HL-60/S4 treated with phorbol 12-myristate 13-acetate at 8.2 ng/mL for 4 days and 3 days (cell line): ENCODE measurements around the gene CTNND2.

Experiments
- in situ Hi-C: fragments of 300-500 bp; cut with MboI; formaldehyde crosslinking; loops from 2 replicates; pipeline ENCODE4 v1.15.0; 2022; ENCODE audit warnings: low sequenced_read_pairs

Gene CTNND2, protein sequence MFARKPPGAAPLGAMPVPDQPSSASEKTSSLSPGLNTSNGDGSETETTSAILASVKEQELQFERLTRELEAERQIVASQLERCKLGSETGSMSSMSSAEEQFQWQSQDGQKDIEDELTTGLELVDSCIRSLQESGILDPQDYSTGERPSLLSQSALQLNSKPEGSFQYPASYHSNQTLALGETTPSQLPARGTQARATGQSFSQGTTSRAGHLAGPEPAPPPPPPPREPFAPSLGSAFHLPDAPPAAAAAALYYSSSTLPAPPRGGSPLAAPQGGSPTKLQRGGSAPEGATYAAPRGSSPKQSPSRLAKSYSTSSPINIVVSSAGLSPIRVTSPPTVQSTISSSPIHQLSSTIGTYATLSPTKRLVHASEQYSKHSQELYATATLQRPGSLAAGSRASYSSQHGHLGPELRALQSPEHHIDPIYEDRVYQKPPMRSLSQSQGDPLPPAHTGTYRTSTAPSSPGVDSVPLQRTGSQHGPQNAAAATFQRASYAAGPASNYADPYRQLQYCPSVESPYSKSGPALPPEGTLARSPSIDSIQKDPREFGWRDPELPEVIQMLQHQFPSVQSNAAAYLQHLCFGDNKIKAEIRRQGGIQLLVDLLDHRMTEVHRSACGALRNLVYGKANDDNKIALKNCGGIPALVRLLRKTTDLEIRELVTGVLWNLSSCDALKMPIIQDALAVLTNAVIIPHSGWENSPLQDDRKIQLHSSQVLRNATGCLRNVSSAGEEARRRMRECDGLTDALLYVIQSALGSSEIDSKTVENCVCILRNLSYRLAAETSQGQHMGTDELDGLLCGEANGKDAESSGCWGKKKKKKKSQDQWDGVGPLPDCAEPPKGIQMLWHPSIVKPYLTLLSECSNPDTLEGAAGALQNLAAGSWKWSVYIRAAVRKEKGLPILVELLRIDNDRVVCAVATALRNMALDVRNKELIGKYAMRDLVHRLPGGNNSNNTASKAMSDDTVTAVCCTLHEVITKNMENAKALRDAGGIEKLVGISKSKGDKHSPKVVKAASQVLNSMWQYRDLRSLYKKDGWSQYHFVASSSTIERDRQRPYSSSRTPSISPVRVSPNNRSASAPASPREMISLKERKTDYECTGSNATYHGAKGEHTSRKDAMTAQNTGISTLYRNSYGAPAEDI (N-terminal part only)

DNA sequence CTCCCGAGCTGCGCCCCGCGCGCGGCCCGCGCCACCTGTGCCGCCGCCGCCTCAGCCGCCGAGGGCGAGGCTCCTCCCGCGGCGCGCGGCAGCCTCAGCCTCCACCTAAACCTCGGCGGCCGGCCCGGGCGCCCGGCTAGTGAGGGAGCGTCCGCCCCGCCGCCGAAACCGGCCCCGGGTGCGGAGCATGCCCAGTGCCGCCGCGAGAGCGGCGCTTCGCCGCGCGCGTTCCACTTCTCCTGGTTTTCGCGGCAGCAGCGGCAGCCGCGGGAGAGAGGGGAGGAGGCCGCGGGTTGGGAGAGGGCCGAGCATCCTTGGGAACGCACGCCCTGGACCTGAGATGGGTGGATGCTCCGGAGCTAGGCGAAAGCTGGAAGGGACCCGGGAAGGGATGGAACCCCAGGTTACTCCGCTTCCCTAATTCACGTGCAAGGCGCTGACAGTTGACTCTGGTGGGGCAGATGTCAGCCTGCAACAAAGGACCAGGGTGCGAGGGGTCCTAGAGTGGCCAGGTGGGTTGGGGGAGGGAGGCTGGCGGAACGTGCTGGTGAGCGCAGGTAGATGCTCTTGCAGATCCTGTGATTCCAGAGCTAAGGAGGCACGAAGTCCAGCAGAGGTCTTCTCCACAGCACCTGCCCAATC is at the start of gene CTNND2:
Gene CTNND2 (minus strand): TSS at position 182 of the 642 bp plus-strand sequence. CDS start 593 bp downstream, outside the sequence.
- in situ Hi-C loops, result no loop called here

DNA sequence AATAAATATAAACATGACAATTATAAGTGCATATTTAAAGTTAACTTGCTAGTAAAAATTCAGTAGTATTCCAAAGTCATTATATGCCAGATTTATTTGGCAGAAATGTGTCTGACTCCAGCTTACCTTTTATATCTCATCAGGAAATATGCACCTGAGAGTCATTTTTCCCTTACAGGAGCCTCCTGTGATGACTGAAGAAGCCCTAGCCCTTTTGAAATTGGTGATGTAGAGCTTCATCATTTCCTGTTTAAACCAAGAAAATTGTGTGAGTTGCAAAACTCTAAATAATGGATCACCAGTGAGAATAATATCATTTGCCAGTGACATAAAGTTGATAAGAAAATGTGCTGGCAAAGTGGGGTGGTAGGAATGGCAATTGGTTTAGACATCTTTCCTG is 42.1 kb upstream of the CTNND2 start:
- in situ Hi-C loops, result no loop called here

DNA sequence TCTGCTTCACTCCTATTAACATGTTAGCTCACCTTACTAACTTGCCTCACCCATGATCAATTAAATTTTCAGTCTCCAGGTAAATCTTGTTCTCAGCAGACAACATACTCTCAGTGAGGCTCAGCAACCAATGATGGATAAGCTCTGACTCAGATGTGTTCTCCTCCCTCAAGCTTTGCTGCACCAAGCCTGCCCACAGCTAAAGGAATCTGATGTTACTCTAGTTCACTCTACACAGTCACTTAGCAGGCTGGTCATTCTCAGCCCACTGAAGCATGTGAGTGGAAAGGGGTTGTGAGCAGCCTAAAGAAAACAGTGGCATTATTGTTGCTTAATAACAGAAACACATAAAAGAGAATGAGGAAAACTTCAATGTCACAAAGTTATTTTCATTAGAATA is 37.3 kb upstream of the CTNND2 start:
- in situ Hi-C loops, result no loop called here

DNA sequence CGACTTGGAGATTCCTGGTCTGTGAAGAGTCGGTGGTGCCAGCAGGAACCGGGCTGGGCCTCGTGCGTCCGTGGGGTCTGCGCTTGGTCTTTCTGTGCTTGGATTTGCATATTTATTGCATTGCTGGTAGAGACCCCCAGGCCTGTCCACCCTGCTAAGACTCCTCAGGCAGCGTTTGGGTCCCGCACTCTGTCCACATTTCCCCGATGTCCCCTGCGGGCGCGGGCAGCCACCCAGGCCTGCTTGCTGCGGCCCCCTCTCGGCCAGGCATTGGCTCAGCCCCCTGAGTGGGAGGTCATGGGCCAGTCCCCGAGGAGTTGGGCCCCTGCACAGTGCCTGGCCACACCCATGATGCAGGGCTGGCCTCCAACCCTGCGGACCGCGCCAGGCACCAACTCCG is 27.4 kb upstream of the CTNND2 start:
- in situ Hi-C loops, result no loop called here

DNA sequence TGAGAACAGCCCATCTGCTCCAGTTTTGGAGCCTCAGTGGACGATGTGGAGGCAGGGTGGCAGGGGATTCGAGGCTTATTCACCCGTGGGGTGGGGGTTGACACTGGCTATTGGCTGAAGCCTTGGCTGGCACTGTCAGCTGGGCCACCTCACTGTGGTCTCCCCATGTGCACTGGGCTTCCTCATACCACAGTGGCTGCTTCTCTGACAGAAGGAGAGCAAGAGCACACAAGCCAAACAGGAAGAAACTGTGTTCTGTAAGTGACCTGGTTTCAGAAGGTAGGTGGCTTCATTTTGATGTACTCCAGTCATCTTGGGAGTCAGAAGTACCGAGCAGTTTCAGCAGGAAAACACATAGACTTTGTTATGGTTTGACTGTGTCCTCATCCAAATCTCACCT is 24.7 kb upstream of the CTNND2 start:
- in situ Hi-C loops, result no loop called here

DNA sequence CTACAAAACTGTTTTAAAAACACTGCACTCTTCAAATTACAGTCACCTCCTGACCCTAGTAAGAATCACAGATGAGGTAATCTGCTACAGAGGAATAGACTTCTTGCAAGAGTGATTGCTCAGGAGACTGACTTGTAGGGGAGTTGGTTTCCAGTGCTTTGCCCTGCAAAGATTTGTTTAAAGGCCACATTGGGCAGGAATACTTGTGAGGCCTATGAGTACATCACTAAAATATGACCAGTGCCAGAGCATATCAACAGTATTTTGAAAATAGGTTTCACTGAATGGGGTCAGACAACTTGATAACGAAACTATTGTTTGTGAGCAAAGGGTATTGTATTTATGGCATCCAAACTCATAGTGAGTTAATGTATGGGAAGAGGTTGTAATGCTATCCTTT is 21.5 kb upstream of the CTNND2 start:
- in situ Hi-C loops, result no loop called here

DNA sequence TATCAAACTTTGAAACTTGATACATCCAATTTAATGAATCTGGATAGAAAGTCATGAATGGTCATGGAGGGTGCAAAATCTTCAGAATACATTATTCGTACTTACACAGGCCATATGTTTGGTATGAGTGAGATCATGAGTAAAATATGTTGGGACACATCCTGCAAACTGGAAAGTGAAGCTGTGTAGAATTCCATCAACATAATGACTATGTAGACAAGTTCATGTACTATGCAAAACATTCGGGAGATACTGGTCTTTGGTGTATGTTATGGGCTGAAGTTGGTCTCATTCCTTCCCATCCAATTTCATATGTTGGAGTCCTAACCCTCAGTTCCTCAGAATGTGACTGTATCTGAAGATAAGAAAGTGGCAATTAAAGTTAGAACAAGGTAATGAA is 18.1 kb upstream of the CTNND2 start:
- in situ Hi-C loops, result no loop called here

DNA sequence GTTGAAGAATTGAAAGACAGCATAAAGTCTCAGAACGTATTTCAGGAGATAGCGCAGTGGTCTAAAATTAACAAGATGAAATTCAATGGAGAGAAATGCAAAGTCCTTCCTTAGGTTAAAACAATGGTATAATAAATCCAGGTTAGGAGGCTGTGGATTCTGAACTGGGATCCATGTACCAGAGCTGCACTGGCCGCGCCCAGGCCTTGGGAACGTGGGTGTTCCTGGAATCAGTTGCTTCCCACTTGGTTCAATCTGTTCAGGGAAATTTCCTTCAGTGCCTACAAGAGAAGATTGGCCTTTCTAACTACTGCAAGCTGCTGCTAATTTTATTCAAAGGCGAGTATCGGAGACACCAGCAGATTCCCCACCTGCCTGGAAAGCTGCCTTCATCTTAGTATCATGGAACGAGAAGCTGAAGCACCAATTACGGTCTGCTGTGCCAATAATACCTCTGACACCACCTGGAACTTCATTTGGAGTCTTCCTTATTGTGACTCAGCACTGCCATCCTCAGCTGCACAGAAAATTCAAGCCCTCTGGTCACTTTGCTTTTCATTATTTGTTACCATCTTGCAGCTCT is 14.3 kb upstream of the CTNND2 start:
- in situ Hi-C loops, result no loop called here

DNA sequence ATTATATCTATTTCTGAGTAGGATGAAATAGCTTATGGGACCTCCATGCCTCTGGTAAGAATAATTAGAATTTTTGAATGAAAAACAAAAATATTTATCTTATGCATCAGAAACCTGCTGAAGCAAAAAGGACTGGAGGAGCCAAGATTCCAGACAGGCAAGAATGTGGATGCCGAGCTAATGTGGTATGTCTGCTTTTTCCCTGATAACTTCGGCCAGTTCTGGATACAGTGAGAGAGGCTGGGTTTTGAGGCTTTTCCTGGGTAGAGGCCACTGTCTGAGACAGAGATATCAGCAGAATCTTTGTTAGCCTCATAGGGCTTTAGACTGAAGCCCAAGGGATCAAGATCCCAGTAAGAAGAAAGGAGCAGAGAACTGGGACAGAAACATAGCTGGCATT is 5.2 kb upstream of the CTNND2 start:
- in situ Hi-C loops, result no loop called here

DNA sequence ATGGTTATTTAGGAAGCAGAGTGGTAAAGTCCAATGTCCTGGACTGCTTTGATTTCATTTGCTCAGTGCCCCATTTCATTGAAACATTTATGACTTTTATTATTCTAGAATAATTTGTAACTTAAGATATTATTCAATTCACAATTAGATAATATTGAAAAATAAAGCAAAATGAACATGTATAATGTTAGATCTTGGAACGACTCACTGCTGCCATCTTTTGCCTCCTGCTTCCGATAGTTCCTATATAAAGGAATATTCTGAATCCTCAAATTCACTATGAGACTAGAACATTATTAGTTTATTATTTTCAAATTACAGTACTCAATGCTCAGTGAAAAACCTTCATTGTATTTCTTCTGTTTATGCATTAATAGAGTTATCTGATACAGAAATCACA is 2.3 kb upstream of the CTNND2 start:
- in situ Hi-C loops, result no loop called here

DNA sequence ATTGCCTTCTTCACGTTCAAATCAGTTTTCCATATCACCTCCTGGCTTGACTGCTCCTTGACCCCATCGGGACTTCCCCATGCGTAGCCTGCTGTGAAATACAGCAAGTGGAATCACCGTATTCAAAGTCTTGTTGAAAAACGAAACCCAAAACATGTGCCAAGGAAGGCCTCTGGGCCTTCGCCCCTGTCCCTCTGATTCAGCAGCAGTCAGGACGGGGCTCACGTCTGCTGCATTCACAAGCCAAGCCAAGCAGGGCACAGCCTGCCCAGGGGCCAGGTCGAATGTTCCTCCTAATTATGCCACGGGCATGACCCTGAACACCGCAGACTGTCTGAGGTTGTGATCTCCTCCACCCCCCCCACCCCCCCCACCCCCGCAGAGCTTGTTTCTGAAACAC is 960 bp upstream of the CTNND2 start:
- in situ Hi-C loops, result no loop called here

DNA sequence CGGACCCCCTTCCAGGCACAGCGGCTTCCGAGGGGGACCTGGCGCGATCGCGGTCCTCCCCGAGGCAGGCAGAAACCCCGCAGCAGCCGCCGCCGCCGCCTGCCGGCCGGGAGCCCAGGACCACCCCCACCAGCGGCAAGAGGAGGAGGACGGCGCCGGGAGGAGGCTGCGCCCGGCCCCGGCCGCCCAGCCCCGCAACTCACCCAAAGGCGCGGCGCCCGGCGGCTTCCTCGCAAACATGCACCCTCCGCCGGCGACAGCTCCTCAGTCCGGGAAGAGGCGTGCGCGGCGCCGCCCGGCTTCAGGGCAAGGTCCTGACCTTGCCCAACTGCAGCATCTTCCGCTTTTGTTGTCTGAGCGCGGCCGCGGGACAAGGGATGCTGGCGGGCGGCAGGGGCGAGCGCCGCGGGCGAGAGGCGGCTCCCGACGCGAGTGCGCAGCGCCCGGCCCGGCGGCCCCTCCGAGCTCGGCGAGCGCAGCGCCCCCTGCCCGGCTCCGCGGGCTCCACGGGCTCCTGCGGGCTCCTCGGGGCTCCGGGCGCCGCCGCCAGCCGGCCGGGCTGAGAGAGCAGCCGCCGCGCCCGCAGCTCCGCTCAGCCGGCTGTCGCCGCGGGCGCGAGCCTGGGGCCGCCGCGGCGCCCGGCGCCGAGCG is 507 bp downstream of the CTNND2 start:
- in situ Hi-C loops, result no loop called here

DNA sequence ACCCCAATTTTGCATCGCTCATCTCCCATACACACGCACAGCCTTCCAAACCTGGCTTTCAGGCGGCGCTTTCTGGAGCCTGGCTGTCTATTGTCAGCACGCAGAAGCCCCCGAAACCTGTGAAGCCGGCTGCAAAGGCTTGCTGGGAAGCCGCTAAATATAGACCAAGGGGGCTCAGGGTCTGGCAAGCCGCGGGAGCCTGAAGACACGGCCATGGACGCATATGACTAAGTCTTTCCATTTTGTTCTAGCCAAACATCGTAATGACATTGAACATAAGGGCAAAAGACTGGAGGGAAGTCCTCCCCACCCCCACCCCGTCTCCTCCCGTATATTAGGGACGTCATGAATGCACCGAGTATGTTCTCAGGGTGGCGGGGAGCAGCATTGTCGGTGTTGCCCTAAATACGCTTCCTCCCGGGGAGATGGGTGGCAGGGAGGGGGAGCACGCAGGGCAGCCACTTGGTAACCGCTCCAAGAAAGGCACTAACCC is 1.1 kb downstream of the CTNND2 start:
- in situ Hi-C loops, result no loop called here

DNA sequence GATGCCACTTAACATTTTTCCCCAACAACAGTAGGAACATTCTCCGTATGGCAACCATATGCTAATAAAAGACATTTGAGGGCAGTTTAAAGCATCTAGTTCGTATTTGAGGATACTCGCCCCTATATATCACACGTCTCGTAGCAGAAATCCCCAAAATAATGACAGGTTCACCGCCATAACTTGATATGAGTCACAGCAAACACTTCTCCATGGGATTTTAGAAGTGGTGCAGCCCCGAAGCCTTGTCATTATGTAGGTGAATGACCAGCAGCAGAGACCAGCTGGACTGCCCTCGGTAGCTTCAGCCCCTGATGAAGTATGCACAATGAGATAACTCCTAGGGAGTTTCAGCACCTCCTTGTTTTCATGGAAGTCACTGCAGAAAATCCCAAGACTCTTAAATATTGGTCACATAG is 2.0 kb downstream of the CTNND2 start:
- in situ Hi-C loops, result no loop called here

DNA sequence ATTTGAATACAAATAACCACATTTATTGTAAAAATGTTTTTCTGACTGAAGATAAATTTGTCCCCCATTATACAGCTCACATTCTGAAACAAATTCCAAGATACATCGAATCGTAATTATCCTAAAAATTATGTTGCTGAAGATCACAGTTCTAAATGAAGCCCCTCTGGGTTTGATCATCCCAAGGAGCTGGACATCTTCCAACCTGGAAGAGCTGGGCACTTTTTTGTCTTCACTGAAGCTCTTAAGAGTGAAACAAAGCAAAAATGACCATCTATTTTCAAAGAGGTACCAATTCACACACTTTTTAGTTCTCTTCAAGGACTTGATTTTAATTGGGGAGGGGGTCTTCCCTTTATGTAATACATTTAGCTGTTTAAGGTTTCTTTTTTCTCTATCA is 5.5 kb downstream of the CTNND2 start:
- in situ Hi-C loops, result no loop called here

DNA sequence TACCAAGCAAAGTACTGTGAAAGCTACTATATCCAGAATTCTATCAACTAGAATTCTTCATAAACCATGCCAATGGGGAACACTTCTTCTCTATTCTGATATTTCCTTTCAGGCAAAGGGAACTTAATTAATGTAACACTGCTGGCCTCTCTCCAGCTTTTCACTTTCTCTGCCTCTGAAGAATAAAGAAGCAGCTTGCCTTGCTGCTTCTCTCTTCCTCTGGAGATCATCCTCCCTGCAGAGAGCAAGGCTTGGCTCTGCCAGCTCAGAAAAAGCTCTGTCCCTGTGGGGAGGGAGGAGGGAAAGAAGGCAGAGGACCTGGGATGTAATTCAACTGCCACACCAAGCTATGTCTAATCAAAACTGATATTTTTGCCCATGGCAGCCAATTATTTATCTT is 6.5 kb downstream of the CTNND2 start:
- in situ Hi-C loops, result no loop called here

DNA sequence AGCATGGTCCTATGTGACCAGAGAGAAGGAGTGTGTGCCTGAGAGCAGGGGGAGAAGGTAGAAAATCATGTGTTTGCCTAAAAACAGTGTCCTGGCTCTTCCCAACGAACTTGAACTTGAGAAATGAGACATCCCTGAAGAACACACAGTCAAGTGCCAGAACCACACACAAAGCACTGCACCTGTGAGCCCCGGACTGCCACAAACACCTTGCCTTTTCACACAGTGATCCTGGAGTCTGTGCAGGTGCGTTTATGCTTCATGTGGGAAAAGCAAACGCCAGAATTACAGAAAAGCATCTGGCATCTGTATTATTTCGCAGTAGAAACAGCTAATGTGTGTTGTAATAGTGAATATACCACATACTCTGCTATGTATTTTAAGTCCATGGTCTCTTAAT is 9.3 kb downstream of the CTNND2 start:
- in situ Hi-C loops, result no loop called here

DNA sequence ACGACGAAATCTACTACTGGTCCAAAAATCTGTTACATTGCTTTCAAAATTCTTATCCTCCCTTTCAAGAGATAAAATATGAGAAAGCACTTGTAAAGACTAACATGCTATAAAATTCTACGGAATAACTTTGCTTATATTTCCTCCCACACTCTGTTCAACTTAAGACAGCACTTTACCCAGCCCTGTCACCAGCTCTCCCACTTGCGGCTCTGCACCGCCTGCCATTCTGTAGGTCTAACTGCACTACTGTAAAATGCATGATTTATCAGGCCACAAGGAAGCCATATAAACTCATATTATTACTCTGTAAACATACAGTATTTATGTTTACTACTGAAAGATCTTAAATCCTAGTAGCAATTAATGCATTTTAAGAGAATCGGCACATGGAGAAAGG is 11.4 kb downstream of the CTNND2 start:
- in situ Hi-C loops, result no loop called here

DNA sequence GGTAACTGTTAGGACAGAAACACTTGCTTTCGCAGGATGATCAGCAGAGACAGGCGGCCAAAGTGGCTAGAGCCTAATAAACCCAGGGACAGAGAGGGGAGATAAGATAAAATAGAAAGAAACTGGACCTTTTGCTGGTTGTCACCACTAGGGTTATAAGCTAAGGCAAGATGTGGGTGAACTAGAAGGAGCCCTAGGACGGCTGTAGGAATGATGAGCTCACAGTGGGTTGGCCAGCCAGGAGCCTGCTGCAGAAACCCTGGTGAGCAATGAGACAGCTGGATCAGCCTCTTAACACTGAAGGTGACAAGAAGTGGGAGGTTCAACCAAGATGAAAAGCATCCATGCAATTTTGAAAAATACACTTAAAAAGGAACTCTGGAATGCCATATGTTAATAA is 13.5 kb downstream of the CTNND2 start:
- in situ Hi-C loops, result no loop called here

DNA sequence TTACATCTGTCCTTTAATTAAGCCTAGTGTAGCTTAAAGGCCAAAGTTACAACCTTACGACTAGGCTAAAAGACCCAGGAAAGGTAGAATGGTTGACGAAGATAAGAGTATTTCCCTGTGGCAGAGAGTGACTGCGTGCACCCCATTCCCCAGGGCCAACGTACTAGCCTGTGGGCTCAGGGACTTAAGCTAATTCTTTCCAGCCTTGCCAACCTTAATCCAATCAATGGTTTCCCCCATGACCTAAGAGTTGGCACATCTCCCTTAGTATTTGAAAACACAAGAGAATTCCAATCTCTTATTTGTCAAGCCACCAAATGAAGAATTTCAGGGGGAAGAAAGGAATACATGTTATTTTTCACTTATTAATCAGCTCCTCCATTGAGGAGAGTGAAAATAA is 16.0 kb downstream of the CTNND2 start:
- in situ Hi-C loops, result no loop called here
